HepG2 (cell line): ENCODE measurements around the gene TTLL1. TPM values are rescaled to one million over a fixed set of nuclear protein-coding genes. Genes with fewer than 3 reads are reported as not detected.

Experiments used
- CEBPB ChIP-seq: IDR thresholded peaks from 2 replicates; pipeline ENCODE4 v1.6.1; 2011; ENCODE audit warnings: low read depth, low read length, improper control_type of control experiment, borderline replicate concordance
- DDIT3 ChIP-seq: sonication (generic); formaldehyde crosslinking; IDR thresholded peaks from 2 replicates; pipeline ENCODE4 v1.4.0; 2020; ENCODE audit warnings: mild to moderate bottlenecking, missing genetic modification reagents
- DNMT3B ChIP-seq: conservative IDR thresholded peaks from 2 replicates; pipeline ENCODE4 v1.6.1; 2016; ENCODE audit warnings: missing biosample characterization, control low read depth
- MZF1 ChIP-seq: sonication (generic); formaldehyde crosslinking; IDR thresholded peaks from 2 replicates; pipeline ENCODE4 v1.8.1; 2023; ENCODE audit warnings: mild to moderate bottlenecking, missing genetic modification reagents, borderline replicate concordance
- NAIF1 ChIP-seq: sonication (generic); formaldehyde crosslinking; IDR thresholded peaks from 2 replicates; pipeline ENCODE4 v1.5.0; 2020; ENCODE audit warnings: mild to moderate bottlenecking, missing genetic modification reagents, borderline replicate concordance
- NR1H2 ChIP-seq: sonication (generic); formaldehyde crosslinking; IDR thresholded peaks from 2 replicates; pipeline ENCODE4 v1.8.1; 2022; ENCODE audit warnings: low read depth, missing genetic modification reagents, borderline replicate concordance
- NR2F1 ChIP-seq, 2 experiments: fragments of 450-650 bp in 1 of 2; formaldehyde crosslinking in 1 of 2; IDR thresholded peaks; 2 replicates each; pipeline versions ENCODE4 v1.5.0 to v1.6.1; 2016 to 2020; ENCODE audit warnings: mild to moderate bottlenecking in 1 of 2, missing compliant biosample characterization in 1 of 2, missing genetic modification reagents in 1 of 2, moderate library complexity in 1 of 2
- ZNF30 ChIP-seq: sonication (generic); formaldehyde crosslinking; IDR thresholded peaks from 2 replicates; pipeline ENCODE4 v1.5.0; 2020; ENCODE audit warnings: mild to moderate bottlenecking, missing genetic modification reagents
- ZNF616 ChIP-seq: sonication (generic); formaldehyde crosslinking; IDR thresholded peaks from 2 replicates; pipeline ENCODE4 v1.5.0; 2020; ENCODE audit warnings: low read depth, mild to moderate bottlenecking, missing genetic modification reagents
- ZNF674 ChIP-seq: sonication (generic); formaldehyde crosslinking; IDR thresholded peaks from 2 replicates; pipeline ENCODE4 v1.5.0; 2020; ENCODE audit warnings: low read depth, mild to moderate bottlenecking, missing genetic modification reagents
- ZNF740 ChIP-seq: sonication (generic); formaldehyde crosslinking; IDR thresholded peaks from 2 replicates; pipeline ENCODE4 v1.4.0; 2020; ENCODE audit warnings: missing genetic modification reagents
- polyA plus RNA-seq, 8 experiments: library from polyadenylated mRNA; depleted of rRNA in 3 of 8; stranded (reverse) in 7 of 8; unstranded in 1 of 8; fragments of >200 nt; fragmentation: Illumina TruSeq in 4 of 8; extraction: Trizol in 4 of 8; gene quantifications; 2 replicates each; pipeline versions ENCODE4 v1.2.1 to v1.2.3, GENCODE V29; 2011 to 2016; ENCODE audit warnings: low read depth in 4 of 8, missing spikeins in 1 of 8, mixed read lengths in 1 of 8; ENCODE audit not compliant: insufficient read depth in 1 of 8
- total RNA-seq, 5 experiments: library from RNA; depleted of rRNA; stranded (reverse); fragments of >200 nt; fragmentation: Illumina TruSeq; extraction: Trizol; gene quantifications; 2 replicates each; pipeline ENCODE4 v1.2.3, GENCODE V29; 2016; ENCODE audit warnings: low read depth in 1 of 5
- TF ChIP-seq, protein P1 (sequence below): sonication (generic); formaldehyde crosslinking; IDR thresholded peaks from 2 replicates; pipeline ENCODE4 v1.4.0; 2020; ENCODE audit warnings: missing genetic modification reagents, borderline replicate concordance
- TF ChIP-seq, protein P2 (sequence below): sonication (generic); formaldehyde crosslinking; IDR thresholded peaks from 2 replicates; pipeline ENCODE4 v1.8.1; 2022; ENCODE audit warnings: low read depth, mild to moderate bottlenecking, missing genetic modification reagents
- TF ChIP-seq, protein P3 (sequence below), 2 experiments: fragments of 450-650 bp in 1 of 2; sonication (generic) in 1 of 2; formaldehyde crosslinking; IDR thresholded peaks; 2 replicates each; pipeline versions ENCODE4 v1.5.0 to v1.8.0; 2020 to 2022; ENCODE audit warnings: mild to moderate bottlenecking in 1 of 2, missing genetic modification reagents in 1 of 2
- TF ChIP-seq, protein P4 (sequence below): sonication (generic); formaldehyde crosslinking; IDR thresholded peaks from 2 replicates; pipeline ENCODE4 v1.4.0; 2020; ENCODE audit warnings: mild to moderate bottlenecking, missing genetic modification reagents

TTLL1 gene
- total and polyA plus RNA-seq, 2 of the 13 experiments (the other 11 are each of a cell fraction or from before 2014, with no cell fraction given) = 1.6 to 5.3 TPM

GRCh38 chr22:43004362-43005035 is 84.7 kb downstream of the TTLL1 start (continued):
- TF ChIP-seq, protein P1, sequence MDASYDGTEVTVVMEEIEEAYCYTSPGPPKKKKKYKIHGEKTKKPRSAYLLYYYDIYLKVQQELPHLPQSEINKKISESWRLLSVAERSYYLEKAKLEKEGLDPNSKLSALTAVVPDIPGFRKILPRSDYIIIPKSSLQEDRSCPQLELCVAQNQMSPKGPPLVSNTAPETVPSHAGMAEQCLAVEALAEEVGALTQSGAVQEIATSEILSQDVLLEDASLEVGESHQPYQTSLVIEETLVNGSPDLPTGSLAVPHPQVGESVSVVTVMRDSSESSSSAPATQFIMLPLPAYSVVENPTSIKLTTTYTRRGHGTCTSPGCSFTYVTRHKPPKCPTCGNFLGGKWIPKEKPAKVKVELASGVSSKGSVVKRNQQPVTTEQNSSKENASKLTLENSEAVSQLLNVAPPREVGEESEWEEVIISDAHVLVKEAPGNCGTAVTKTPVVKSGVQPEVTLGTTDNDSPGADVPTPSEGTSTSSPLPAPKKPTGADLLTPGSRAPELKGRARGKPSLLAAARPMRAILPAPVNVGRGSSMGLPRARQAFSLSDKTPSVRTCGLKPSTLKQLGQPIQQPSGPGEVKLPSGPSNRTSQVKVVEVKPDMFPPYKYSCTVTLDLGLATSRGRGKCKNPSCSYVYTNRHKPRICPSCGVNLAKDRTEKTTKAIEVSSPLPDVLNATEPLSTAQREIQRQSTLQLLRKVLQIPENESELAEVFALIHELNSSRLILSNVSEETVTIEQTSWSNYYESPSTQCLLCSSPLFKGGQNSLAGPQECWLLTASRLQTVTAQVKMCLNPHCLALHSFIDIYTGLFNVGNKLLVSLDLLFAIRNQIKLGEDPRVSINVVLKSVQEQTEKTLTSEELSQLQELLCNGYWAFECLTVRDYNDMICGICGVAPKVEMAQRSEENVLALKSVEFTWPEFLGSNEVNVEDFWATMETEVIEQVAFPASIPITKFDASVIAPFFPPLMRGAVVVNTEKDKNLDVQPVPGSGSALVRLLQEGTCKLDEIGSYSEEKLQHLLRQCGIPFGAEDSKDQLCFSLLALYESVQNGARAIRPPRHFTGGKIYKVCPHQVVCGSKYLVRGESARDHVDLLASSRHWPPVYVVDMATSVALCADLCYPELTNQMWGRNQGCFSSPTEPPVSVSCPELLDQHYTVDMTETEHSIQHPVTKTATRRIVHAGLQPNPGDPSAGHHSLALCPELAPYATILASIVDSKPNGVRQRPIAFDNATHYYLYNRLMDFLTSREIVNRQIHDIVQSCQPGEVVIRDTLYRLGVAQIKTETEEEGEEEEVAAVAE (CRISPR knock-in tag) = no peak
- TF ChIP-seq, protein P2, sequence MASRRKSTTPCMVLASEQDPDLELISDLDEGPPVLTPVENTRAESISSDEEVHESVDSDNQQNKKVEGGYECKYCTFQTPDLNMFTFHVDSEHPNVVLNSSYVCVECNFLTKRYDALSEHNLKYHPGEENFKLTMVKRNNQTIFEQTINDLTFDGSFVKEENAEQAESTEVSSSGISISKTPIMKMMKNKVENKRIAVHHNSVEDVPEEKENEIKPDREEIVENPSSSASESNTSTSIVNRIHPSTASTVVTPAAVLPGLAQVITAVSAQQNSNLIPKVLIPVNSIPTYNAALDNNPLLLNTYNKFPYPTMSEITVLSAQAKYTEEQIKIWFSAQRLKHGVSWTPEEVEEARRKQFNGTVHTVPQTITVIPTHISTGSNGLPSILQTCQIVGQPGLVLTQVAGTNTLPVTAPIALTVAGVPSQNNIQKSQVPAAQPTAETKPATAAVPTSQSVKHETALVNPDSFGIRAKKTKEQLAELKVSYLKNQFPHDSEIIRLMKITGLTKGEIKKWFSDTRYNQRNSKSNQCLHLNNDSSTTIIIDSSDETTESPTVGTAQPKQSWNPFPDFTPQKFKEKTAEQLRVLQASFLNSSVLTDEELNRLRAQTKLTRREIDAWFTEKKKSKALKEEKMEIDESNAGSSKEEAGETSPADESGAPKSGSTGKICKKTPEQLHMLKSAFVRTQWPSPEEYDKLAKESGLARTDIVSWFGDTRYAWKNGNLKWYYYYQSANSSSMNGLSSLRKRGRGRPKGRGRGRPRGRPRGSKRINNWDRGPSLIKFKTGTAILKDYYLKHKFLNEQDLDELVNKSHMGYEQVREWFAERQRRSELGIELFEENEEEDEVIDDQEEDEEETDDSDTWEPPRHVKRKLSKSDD (CRISPR knock-in tag) = no peak
- TF ChIP-seq ZNF740 (CRISPR knock-in tag) = peak; percentile 48; the same call in 1 of the 2 replicates
- TF ChIP-seq, protein P3, sequence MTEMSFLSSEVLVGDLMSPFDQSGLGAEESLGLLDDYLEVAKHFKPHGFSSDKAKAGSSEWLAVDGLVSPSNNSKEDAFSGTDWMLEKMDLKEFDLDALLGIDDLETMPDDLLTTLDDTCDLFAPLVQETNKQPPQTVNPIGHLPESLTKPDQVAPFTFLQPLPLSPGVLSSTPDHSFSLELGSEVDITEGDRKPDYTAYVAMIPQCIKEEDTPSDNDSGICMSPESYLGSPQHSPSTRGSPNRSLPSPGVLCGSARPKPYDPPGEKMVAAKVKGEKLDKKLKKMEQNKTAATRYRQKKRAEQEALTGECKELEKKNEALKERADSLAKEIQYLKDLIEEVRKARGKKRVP (CRISPR knock-in tag; IDR thresholded peaks at IDR 0.05) = peak in 1 of 2 experiments; percentile 39; a peak in 1 of 4 replicates
- TF ChIP-seq, protein P4, sequence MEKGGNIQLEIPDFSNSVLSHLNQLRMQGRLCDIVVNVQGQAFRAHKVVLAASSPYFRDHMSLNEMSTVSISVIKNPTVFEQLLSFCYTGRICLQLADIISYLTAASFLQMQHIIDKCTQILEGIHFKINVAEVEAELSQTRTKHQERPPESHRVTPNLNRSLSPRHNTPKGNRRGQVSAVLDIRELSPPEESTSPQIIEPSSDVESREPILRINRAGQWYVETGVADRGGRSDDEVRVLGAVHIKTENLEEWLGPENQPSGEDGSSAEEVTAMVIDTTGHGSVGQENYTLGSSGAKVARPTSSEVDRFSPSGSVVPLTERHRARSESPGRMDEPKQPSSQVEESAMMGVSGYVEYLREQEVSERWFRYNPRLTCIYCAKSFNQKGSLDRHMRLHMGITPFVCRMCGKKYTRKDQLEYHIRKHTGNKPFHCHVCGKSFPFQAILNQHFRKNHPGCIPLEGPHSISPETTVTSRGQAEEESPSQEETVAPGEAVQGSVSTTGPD (CRISPR knock-in tag) = no peak
- no peak for TF ChIP-seq NAIF1 (CRISPR knock-in tag)
- no peak for TF ChIP-seq DDIT3
- TF ChIP-seq ZNF30 (CRISPR knock-in tag) = no peak
- no peak for TF ChIP-seq ZNF674 (CRISPR knock-in tag)
- no peak for TF ChIP-seq ZNF616
- no peak for TF ChIP-seq MZF1 (CRISPR knock-in tag)
- peak; percentile 11; the same call in 1 of the 2 replicates for TF ChIP-seq DNMT3B (CRISPR knock-in tag)
- no peak for TF ChIP-seq NR1H2 (CRISPR knock-in tag)
- TF ChIP-seq NR2F1 (CRISPR knock-in tag; IDR thresholded peaks at IDR 0.05) = no peak
- peak; percentile 61; the same call in 1 of the 2 replicates for TF ChIP-seq CEBPB
